Keratinocyte (primary cell): ENCODE data around the gene PDZD2.

Source experiments
- CTCF ChIP-seq, 3 experiments: IDR thresholded peaks in 1 of 3; conservative IDR thresholded peaks in 1 of 3; optimal IDR thresholded peaks in 1 of 3; 2 replicates in 2 of 3; 3 replicates in 1 of 3; pipeline versions ENCODE3 to v1.5.1; 2011; ENCODE audit warnings: low read length in 3 of 3, mild to moderate bottlenecking in 3 of 3, moderate library complexity in 2 of 3, control low read depth in 1 of 3, inconsistent platforms in 1 of 3; ENCODE audit not compliant: insufficient read depth in 2 of 3; ENCODE audit errors: extremely low read depth in 1 of 3
- EZH2 ChIP-seq: IDR thresholded peaks from one replicate; pipeline ENCODE4 v1.6.1; 2012; ENCODE audit warnings: inconsistent platforms, mild to moderate bottlenecking, low read length, moderate library complexity

- no peak for TF ChIP-seq CTCF (optimal IDR thresholded peaks at IDR 0.05 in 1 of 3, IDR thresholded peaks at IDR 0.05 in 1 of 3, conservative IDR thresholded peaks at IDR 0.05 in 1 of 3; ENCODE audit: extremely low read depth in 1 of 3, insufficient read depth in 2 of 3, low read length in 3 of 3)
- TF ChIP-seq EZH2, result no peak
Measured at GRCh38 chr5:32058101-32058500, 419.2 kb downstream of the PDZD2 start.
